HepG2 (cell line): Measurements from ENCODE around the gene ARHGEF10L. TPM values are rescaled to one million over a fixed set of nuclear protein-coding genes. Genes with fewer than 3 reads are reported as not detected.

Experiments used
- ATAC-seq: fragments of 200-7000 bp; cut with Tn5 transposase; 3 replicates; pipeline ENCODE4 v1.9.1; 2020; ENCODE audit warnings: mild to moderate bottlenecking, moderate library complexity
- BruUV-seq: library from RNA; stranded (reverse); fragments of 400-500 nt; replicated peaks from 2 replicates; lab custom pipeline; 2021; lab: Mats Ljungman, UMichigan
- CTCF ChIA-PET: fragments of 300-600 bp; formaldehyde crosslinking; extraction: SDS; loops from one replicate; lab custom pipeline; 2021; ENCODE audit warnings: low total read pairs, inconsistent platforms, low intra/inter-chr PET ratio; lab: Yijun Ruan, JAX
- POLR2A ChIA-PET: fragments of 350-600 bp; sonication (Branson Sonifier 250); formaldehyde crosslinking; loops from one replicate; lab custom pipeline; 2020; ENCODE audit warnings: antibody characterized with exemption, inconsistent platforms; lab: Yijun Ruan, JAX
- DNase-seq: peaks from one replicate; pipeline ENCODE4 v3.0.0-alpha.2; 2015; ENCODE audit warnings: low spot score
- FAIRE-seq: peaks from 3 replicates; lab custom pipeline; 2011; peaks lifted over from hg19 to GRCh38; lab: Jason Lieb, UNC
- H2AFZ ChIP-seq: one replicate; pipeline ENCODE4 v1.6.1; 2011; ENCODE audit warnings: low read length, inconsistent platforms
- H3K27ac ChIP-seq: fragments of 300-600 bp; 3 replicates; pipeline ENCODE4 v1.8.0; 2011; ENCODE audit warnings: mixed run types, mild to moderate bottlenecking, mixed read lengths, low read length, inconsistent platforms; ENCODE audit not compliant: insufficient read depth; ENCODE audit errors: extremely low read length
- H3K27me3 ChIP-seq, 2 experiments: fragments of 200-600 bp in 1 of 2; 2 replicates in 1 of 2; 3 replicates in 1 of 2; pipeline versions ENCODE4 v1.6.0 to v1.8.0; 2011; ENCODE audit warnings: low read length in 2 of 2, mild to moderate bottlenecking in 2 of 2, moderate library complexity in 2 of 2, inconsistent platforms in 1 of 2; ENCODE audit not compliant: insufficient read depth in 2 of 2, control insufficient read depth in 1 of 2
- H3K36me3 ChIP-seq, 2 experiments: fragments of 200-600 bp in 1 of 2; replicated peaks in 1 of 2; 2 replicates in 1 of 2; 3 replicates in 1 of 2; pipeline versions ENCODE4 v1.5.1 to v1.8.0; 2011; ENCODE audit warnings: low read length in 2 of 2, inconsistent platforms in 1 of 2; ENCODE audit not compliant: insufficient read depth in 2 of 2, control insufficient read depth in 1 of 2
- H3K4me1 ChIP-seq: 2 replicates; pipeline ENCODE4 v1.5.1; 2012; ENCODE audit warnings: low read length, inconsistent platforms; ENCODE audit not compliant: insufficient read depth
- H3K4me2 ChIP-seq: 2 replicates; pipeline ENCODE4 v1.6.0; 2011; ENCODE audit warnings: low read depth, low read length, inconsistent platforms
- H3K4me3 ChIP-seq, 3 experiments: fragments of 200-600 bp in 1 of 3; sonication (generic), shearing (Covaris generic) in 1 of 3; replicated peaks in 1 of 3; 2 replicates each; pipeline ENCODE4 v1.5.1; 2011 to 2016; ENCODE audit warnings: low read length in 3 of 3, inconsistent platforms in 2 of 3, low read depth in 2 of 3, mild to moderate bottlenecking in 2 of 3, control low read depth in 1 of 3, mixed read lengths in 1 of 3; ENCODE audit not compliant: insufficient read depth in 1 of 3
- H3K79me2 ChIP-seq: one replicate; pipeline ENCODE4 v1.6.1; 2011; ENCODE audit warnings: low read length, inconsistent platforms; ENCODE audit not compliant: insufficient read depth
- H3K9ac ChIP-seq: 2 replicates; pipeline ENCODE4 v1.6.0; 2011; ENCODE audit warnings: mild to moderate bottlenecking, low read depth, low read length, inconsistent platforms; ENCODE audit not compliant: insufficient read depth
- H3K9me3 ChIP-seq: 2 replicates; pipeline ENCODE4 v1.5.1; 2012; ENCODE audit warnings: mild to moderate bottlenecking, low read length
- H4K20me1 ChIP-seq: 2 replicates; pipeline ENCODE4 v1.6.0; 2011; ENCODE audit warnings: inconsistent platforms, mild to moderate bottlenecking, low read length, moderate library complexity; ENCODE audit not compliant: insufficient read depth
- AGO2 ChIP-seq: fragments of 200-400 bp; formaldehyde crosslinking; optimal IDR thresholded peaks from 2 replicates; pipeline ENCODE3; 2017; ENCODE audit warnings: mild to moderate bottlenecking, low read depth, low read length, moderate library complexity
- ARNT2 ChIP-seq: sonication (generic); formaldehyde crosslinking; IDR thresholded peaks from 2 replicates; pipeline ENCODE4 v1.8.0; 2022; ENCODE audit warnings: mild to moderate bottlenecking, low read depth, missing genetic modification reagents, moderate library complexity
- HNRNPL ChIP-seq: fragments of 200-400 bp; formaldehyde crosslinking; IDR thresholded peaks from 2 replicates; pipeline ENCODE4 v1.6.1; 2017; ENCODE audit warnings: mild to moderate bottlenecking, low read depth, low read length
- IKZF5 ChIP-seq: IDR thresholded peaks from 2 replicates; pipeline ENCODE4 v1.6.1; 2018; ENCODE audit warnings: missing genetic modification reagents, mild to moderate bottlenecking, missing compliant biosample characterization
- MAFG ChIP-seq: sonication (generic); formaldehyde crosslinking; IDR thresholded peaks from 2 replicates; pipeline ENCODE4 v1.5.1; 2020; ENCODE audit warnings: mild to moderate bottlenecking, missing genetic modification reagents
- MAZ ChIP-seq, 2 experiments: sonication (generic) in 1 of 2; formaldehyde crosslinking in 1 of 2; IDR thresholded peaks; 2 replicates each; pipeline versions ENCODE4 v1.5.0 to v1.6.1; 2012 to 2020; ENCODE audit warnings: low read depth in 2 of 2, mild to moderate bottlenecking in 2 of 2, borderline replicate concordance in 1 of 2, improper control_type of control experiment in 1 of 2, low read length in 1 of 2, missing genetic modification reagents in 1 of 2, moderate library complexity in 1 of 2
- PAF1 ChIP-seq: IDR thresholded peaks from 2 replicates; pipeline ENCODE4 v1.6.1; 2016; ENCODE audit warnings: missing genetic modification reagents, missing compliant biosample characterization
- POGZ ChIP-seq: sonication (generic); formaldehyde crosslinking; IDR thresholded peaks from 2 replicates; pipeline ENCODE4 v1.4.0; 2020; ENCODE audit warnings: mild to moderate bottlenecking, missing genetic modification reagents
- RBFOX2 ChIP-seq: fragments of 200-400 bp; formaldehyde crosslinking; IDR thresholded peaks from 2 replicates; pipeline ENCODE4 v1.6.1; 2017; ENCODE audit warnings: low read depth, mild to moderate bottlenecking, low read length
- SMAD3 ChIP-seq: sonication (generic); formaldehyde crosslinking; IDR thresholded peaks from 2 replicates; pipeline ENCODE4 v1.4.0; 2020; ENCODE audit warnings: missing genetic modification reagents
- ZBTB20 ChIP-seq: sonication (generic); formaldehyde crosslinking; IDR thresholded peaks from 2 replicates; pipeline ENCODE4 v1.8.1; 2023; ENCODE audit warnings: missing genetic modification reagents, low read depth, mild to moderate bottlenecking, borderline replicate concordance
- ZFP91 ChIP-seq: sonication (generic); formaldehyde crosslinking; IDR thresholded peaks from 2 replicates; pipeline ENCODE4 v1.9.0; 2022; ENCODE audit warnings: missing genetic modification reagents, mild to moderate bottlenecking, borderline replicate concordance
- ZFYVE20 ChIP-seq: sonication (generic); formaldehyde crosslinking; IDR thresholded peaks from 2 replicates; pipeline ENCODE4 v1.8.0; 2023; ENCODE audit warnings: low read depth, mild to moderate bottlenecking, moderate library complexity, missing genetic modification reagents, borderline replicate concordance
- ZNF121 ChIP-seq: sonication (generic); formaldehyde crosslinking; IDR thresholded peaks from 2 replicates; pipeline ENCODE4 v1.5.0; 2020; ENCODE audit warnings: mild to moderate bottlenecking, missing genetic modification reagents
- ZNF441 ChIP-seq: sonication (generic); formaldehyde crosslinking; IDR thresholded peaks from 2 replicates; pipeline ENCODE4 v1.7.0; 2021; ENCODE audit warnings: missing genetic modification reagents, borderline replicate concordance
- ZNF615 ChIP-seq: sonication (generic); formaldehyde crosslinking; IDR thresholded peaks from 2 replicates; pipeline ENCODE4 v1.5.0; 2020; ENCODE audit warnings: mild to moderate bottlenecking, missing genetic modification reagents, borderline replicate concordance
- ZNF83 ChIP-seq: sonication (generic); formaldehyde crosslinking; IDR thresholded peaks from 2 replicates; pipeline ENCODE4 v1.4.0; 2020; ENCODE audit warnings: missing genetic modification reagents, mild to moderate bottlenecking, borderline replicate concordance
- WGBS: methylation state at CpG from one replicate; pipeline ENCODE4 v1.1.6; 2017; ENCODE audit warnings: low lambda C conversion rate; 5-methylcytosine and 5-hydroxymethylcytosine counted together
- in situ Hi-C: cut with HindIII; loops from 2 replicates; pipeline ENCODE4 v1.10.0; 2017; ENCODE audit warnings: low pct_unique_long_range_greater_than_20kb; ENCODE audit not compliant: extremely low pct_ligation_motif_present
- intact Hi-C: fragments of 100-400 bp; cut with micrococcal nuclease; formaldehyde crosslinking; loops from one replicate; pipeline ENCODE4 v1.10.0; 2022; ENCODE audit not compliant: unreplicated experiment
- polyA plus RNA-seq, 8 experiments: library from polyadenylated mRNA; depleted of rRNA in 3 of 8; stranded (reverse) in 7 of 8; unstranded in 1 of 8; fragments of >200 nt; fragmentation: Illumina TruSeq in 4 of 8; extraction: Trizol in 4 of 8; gene quantifications; 2 replicates each; pipeline versions ENCODE4 v1.2.1 to v1.2.3, GENCODE V29; 2011 to 2016; ENCODE audit warnings: low read depth in 4 of 8, missing spikeins in 1 of 8, mixed read lengths in 1 of 8; ENCODE audit not compliant: insufficient read depth in 1 of 8
- total RNA-seq, 5 experiments: library from RNA; depleted of rRNA; stranded (reverse); fragments of >200 nt; fragmentation: Illumina TruSeq; extraction: Trizol; gene quantifications; 2 replicates each; pipeline ENCODE4 v1.2.3, GENCODE V29; 2016; ENCODE audit warnings: low read depth in 1 of 5
- TF ChIP-seq, protein P1 (sequence below): IDR thresholded peaks from 2 replicates; pipeline ENCODE4 v1.6.1; 2018; ENCODE audit warnings: missing genetic modification reagents

ARHGEF10L gene
- total and polyA plus RNA-seq, 2 of the 13 experiments (the other 11 are each of a cell fraction or from before 2014, with no cell fraction given), result 46.5 to 78.3 TPM

GRCh38 chr1:17601643-17602382, 62.3 kb downstream of the ARHGEF10L start:
- intact Hi-C loops (no loop called here), in situ Hi-C loops (no loop called here)
- H2AFZ ChIP-seq, result no peak overlapping the region
- BruUV-seq, result no TSS peak
- H3K36me3 ChIP-seq, result peaks cover 37 to 83% of the 10 kb centered on the region in 2 experiments
- WGBS, result 95% methylated on average over 6 of the region's 17 CpGs
- peaks cover 21% of the 10 kb centered on the region for H3K79me2 ChIP-seq
- CTCF ChIA-PET, result no interaction called here
- H3K9ac ChIP-seq, result no peak overlapping the region
- H4K20me1 ChIP-seq, result peaks cover 5% of the 10 kb centered on the region; the same call in 1 of the 2 replicates
- no peak overlapping the region for H3K27ac ChIP-seq
- H3K9me3 ChIP-seq, result no peaks in the 10 kb centered on the region
- H3K4me3 ChIP-seq, result no peak overlapping the region
- peaks cover 25% of the 10 kb centered on the region for H3K4me1 ChIP-seq
- no peak overlapping the region for H3K4me2 ChIP-seq
- no peaks in the 10 kb centered on the region for H3K27me3 ChIP-seq
- POLR2A ChIA-PET, result no interaction called here
- ATAC-seq (no peak), DNase-seq (no peak), FAIRE-seq (no peak)
- TF ChIP-seq ZNF121, result no peak
- TF ChIP-seq RBFOX2, result 0 out of 2 replicates have a peak, but pooled peaks have one; percentile 19
- peak; percentile 59 for TF ChIP-seq AGO2
- no peak for TF ChIP-seq ZNF441 (CRISPR knock-in tag)
- TF ChIP-seq MAFG (CRISPR knock-in tag), result no peak
- TF ChIP-seq SMAD3, result no peak
- no peak for TF ChIP-seq ARNT2 (CRISPR knock-in tag)
- TF ChIP-seq ZFYVE20 (CRISPR knock-in tag), result no peak
- no peak for TF ChIP-seq MAZ (IDR thresholded peaks at IDR 0.05; ENCODE audit: borderline replicate concordance, low read depth, low read length)
- TF ChIP-seq MAZ (CRISPR knock-in tag; IDR thresholded peaks at IDR 0.05; ENCODE audit: low read depth), result no peak
- TF ChIP-seq ZNF615 (CRISPR knock-in tag), result no peak
- TF ChIP-seq, protein P1, sequence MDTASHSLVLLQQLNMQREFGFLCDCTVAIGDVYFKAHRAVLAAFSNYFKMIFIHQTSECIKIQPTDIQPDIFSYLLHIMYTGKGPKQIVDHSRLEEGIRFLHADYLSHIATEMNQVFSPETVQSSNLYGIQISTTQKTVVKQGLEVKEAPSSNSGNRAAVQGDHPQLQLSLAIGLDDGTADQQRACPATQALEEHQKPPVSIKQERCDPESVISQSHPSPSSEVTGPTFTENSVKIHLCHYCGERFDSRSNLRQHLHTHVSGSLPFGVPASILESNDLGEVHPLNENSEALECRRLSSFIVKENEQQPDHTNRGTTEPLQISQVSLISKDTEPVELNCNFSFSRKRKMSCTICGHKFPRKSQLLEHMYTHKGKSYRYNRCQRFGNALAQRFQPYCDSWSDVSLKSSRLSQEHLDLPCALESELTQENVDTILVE, result no peak
- no peak for TF ChIP-seq IKZF5 (CRISPR knock-in tag)
- no peak for TF ChIP-seq POGZ (CRISPR knock-in tag)
- no peak for TF ChIP-seq ZNF83 (CRISPR knock-in tag)
- no peak for TF ChIP-seq ZBTB20 (CRISPR knock-in tag)
- TF ChIP-seq PAF1, result 0 out of 2 replicates have a peak, but pooled peaks have one; percentile 36
- 0 out of 2 replicates have a peak, but pooled peaks have one; percentile 37 for TF ChIP-seq HNRNPL
- no peak for TF ChIP-seq ZFP91
